ACC112 (cell line): ENCODE measurements around the gene ZNF256.

Source experiments
- H2AFZ ChIP-seq: fragments of 200-600 bp; sonication (generic); one replicate; pipeline ENCODE4 v1.6.0; 2017; ENCODE audit warnings: antibody characterized with exemption, low read length; ENCODE audit not compliant: unreplicated experiment
- H3K27ac ChIP-seq: fragments of 200-600 bp; sonication (generic); 2 replicates; pipeline ENCODE4 v1.5.1; 2014; ENCODE audit warnings: low read depth, mild to moderate bottlenecking, antibody characterized with exemption, low read length, moderate library complexity
- H3K27me3 ChIP-seq: fragments of 200-600 bp; sonication (generic); 2 replicates; pipeline ENCODE4 v1.6.1; 2014; ENCODE audit warnings: mild to moderate bottlenecking, antibody characterized with exemption, low read length, moderate library complexity, mixed read lengths; ENCODE audit not compliant: insufficient read depth
- H3K36me3 ChIP-seq: fragments of 200-600 bp; sonication (generic); 2 replicates; pipeline ENCODE4 v1.6.1; 2016; ENCODE audit warnings: mild to moderate bottlenecking, antibody characterized with exemption, low read length, moderate library complexity, mixed read lengths; ENCODE audit not compliant: insufficient read depth
- H3K4me1 ChIP-seq: fragments of 200-600 bp; sonication (generic); one replicate; pipeline ENCODE4 v1.6.1; 2016; ENCODE audit warnings: low read length, mixed read lengths; ENCODE audit not compliant: insufficient read depth, unreplicated experiment, control insufficient read depth
- H3K4me3 ChIP-seq: fragments of 200-600 bp; sonication (generic); 2 replicates; pipeline ENCODE4 v1.5.1; 2014; ENCODE audit warnings: mild to moderate bottlenecking, low read depth, low read length
- H3K79me2 ChIP-seq: fragments of 200-600 bp; sonication (generic); one replicate; pipeline ENCODE4 v1.6.0; 2016; ENCODE audit warnings: low read length; ENCODE audit not compliant: control insufficient read depth, unreplicated experiment, insufficient read depth

ZNF256 gene

DNA sequence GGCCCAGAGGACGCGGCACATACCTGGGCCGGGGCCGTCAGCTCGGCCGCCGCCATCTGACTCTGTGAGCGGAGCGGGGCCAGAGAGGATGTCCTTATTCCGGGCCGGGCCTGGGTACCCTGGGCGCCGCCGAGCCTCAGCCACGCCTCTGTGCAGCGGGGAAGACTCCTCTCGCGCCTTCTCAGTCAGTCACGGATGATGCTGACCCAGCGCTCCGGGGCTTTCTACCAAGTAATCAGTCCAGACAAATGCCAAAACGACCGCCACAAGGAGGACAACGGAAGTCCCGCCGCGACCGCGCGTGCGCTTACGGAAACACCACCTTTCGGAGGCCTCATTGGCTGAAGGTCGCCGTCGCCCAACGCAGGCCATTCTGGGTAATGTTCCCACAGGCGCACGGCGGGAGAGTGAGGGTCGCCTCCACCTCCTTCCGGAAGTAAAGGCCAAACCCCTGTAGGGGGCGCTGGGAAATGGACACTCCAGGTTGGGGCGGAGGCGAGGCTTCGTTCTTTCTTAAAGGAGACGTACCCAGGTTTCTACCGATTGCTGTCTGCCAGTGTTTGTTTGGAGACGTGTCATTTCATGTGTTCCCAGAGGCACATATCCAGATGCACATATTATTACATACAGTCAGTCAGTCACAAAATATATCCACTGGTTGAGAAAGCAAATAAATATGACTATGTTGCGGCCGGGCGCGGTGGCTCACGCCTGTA is at the start of gene ZNF256:
ZNF256 (minus strand) TSS at position 288 of the 716 bp plus-strand sequence; CDS start at position 56, 232 bp downstream.
- Histone ChIP-seq H3K27me3 (no peaks in the 10 kb centered on the region), H2AFZ (peak within 1 kb of the TSS; percentile 50), H3K4me1 (no peaks in the 10 kb centered on the region), H3K36me3 (peaks cover 16% of the 10 kb centered on the region), H3K79me2 (peaks cover 42% of the 10 kb centered on the region), H3K4me3 (peak within 1 kb of the TSS; percentile 89), H3K27ac (peak within 1 kb of the TSS; percentile 70)

DNA sequence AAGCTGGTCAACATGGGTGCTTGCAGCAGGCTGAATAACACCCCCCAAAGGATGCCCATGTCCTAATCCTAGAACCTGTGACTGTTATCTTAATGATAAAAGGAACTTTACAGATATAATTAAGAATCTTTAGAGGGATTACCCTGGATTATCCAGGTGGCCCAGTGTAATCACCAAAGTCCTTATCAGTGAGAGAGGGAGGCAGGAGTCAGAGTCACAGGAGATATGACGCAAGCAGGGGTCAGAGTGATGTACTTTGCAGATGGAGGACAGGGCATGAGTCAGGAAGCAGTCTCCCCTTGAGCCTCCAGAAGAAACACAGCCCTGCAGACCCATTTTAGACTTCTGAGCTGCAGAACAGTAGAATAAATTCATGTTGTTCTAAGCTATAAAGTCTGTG is 45.3 kb upstream of the ZNF256 start:
- Histone ChIP-seq H3K4me1 (no peaks in the 10 kb centered on the region), H3K4me3 (no peak overlapping the region), H3K36me3 (peaks cover 58% of the 10 kb centered on the region), H3K27me3 (no peaks in the 10 kb centered on the region), H3K79me2 (no peaks in the 10 kb centered on the region), H2AFZ (no peak overlapping the region), H3K27ac (no peak overlapping the region)

DNA sequence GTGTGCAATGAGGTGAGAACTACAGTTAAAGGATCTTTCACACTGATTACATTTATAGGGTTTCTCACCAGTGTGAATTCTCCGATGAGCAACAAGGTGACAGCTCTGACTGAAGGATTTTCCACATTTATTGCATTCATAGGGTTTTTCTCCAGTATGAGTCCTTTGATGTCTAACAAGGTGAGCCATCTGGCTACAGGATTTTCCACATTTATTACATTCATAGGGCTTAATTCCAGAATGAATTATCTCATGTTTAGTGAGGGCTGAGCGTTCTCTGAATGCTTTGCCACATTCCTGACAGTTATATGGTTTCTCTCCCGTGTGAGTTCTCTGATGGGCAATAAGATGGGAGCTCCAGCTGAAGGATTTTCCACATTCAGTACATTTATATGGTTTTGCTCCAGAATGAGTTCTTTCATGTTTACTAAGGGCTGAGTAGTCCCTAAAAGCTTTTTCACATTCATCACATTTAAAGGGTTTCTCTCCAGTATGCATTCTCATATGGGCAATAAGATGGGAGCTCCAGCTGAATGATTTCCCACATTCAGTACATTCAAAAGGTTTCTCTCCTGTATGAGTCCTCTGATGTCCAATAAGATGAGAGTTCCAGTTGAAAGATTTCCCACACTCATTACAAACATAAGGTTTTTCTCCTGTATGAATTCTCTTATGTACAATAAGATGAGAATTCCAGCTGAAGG is 31.2 kb upstream of the ZNF256 start:
- H3K4me3 ChIP-seq: no peak overlapping the region
- no peaks in the 10 kb centered on the region for H3K27me3 ChIP-seq
- H3K79me2 ChIP-seq: no peaks in the 10 kb centered on the region
- no peak overlapping the region for H3K27ac ChIP-seq
- peaks cover 68% of the 10 kb centered on the region for H3K36me3 ChIP-seq
- no peaks in the 10 kb centered on the region for H3K4me1 ChIP-seq
- no peak overlapping the region for H2AFZ ChIP-seq

DNA sequence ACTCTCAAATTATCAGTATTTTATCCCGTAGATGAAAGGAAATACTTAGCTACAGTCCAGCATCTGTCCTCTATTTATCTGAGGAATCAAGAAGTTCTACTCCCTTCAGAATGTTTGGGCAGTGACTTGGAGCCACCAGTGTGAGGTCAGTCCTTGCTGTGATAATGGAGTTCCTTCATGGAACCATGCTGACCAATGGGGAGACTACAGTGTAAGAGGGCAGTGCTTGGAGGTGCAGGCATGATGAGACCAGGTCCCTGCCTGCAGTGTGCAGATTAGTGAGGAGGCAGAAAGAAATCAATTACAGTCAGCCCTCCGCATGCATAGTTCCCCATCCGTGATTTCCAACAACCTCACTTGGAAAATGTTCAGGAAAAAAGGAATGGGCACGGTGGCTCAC is 26.9 kb upstream of the ZNF256 start, which contains the start of gene C19orf18:
C19orf18 (minus strand) TSS at position 101 of the 400 bp plus-strand sequence. CDS start 102 bp downstream, outside the sequence.
- H3K27ac ChIP-seq: no peak within 1 kb of the TSS
- H3K36me3 ChIP-seq: peaks cover 29% of the 10 kb centered on the region
- no peaks in the 10 kb centered on the region for H3K4me1 ChIP-seq
- H3K4me3 ChIP-seq: no peak within 1 kb of the TSS
- H3K27me3 ChIP-seq: no peaks in the 10 kb centered on the region
- H3K79me2 ChIP-seq: no peaks in the 10 kb centered on the region
- no peak within 1 kb of the TSS for H2AFZ ChIP-seq

DNA sequence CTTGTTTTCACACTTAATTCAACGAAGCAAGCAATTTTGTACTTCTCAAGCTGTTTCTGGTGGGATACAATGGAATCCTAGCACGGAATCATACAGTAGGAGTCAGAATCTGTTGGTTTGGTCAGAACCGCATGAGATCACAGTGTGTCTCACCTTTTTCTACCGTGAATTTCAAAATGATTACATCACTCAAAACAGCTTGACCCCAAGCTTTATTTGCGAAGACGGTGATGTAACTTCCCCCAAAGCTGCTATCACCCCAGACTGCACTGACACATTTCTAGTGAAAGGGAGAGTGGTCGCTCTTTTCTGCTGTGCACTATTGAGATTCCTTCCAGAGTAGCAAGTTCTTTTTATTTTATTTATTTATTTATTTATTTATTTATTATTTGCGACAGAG is 17.3 kb upstream of the ZNF256 start:
- Histone ChIP-seq H3K79me2 (no peaks in the 10 kb centered on the region), H3K4me3 (no peak overlapping the region), H3K4me1 (no peaks in the 10 kb centered on the region), H3K27me3 (no peaks in the 10 kb centered on the region), H3K27ac (no peak overlapping the region), H2AFZ (no peak overlapping the region), H3K36me3 (no peaks in the 10 kb centered on the region)

DNA sequence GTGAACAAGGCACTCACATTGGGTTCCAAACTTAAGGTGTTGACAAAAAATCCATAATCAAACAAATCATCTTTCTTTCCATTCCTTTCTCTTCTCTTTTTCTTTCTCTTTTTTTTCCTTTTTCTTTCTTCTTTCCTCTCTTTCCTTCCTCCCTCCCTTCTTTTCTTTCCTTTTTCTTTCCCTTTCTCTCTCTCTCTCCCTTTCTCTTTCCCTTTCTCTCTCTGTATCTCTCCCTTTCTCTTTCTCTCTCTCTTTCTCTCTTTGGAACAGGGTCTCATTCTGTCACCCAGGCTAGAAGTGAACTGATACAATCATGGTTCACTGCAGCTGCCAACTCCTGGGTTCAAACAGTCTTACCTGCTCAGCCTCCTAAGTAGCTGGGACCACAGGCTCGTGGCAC is 14.3 kb upstream of the ZNF256 start:
- Histone ChIP-seq H3K27me3 (no peaks in the 10 kb centered on the region), H3K27ac (no peak overlapping the region), H3K4me1 (no peaks in the 10 kb centered on the region), H3K36me3 (no peaks in the 10 kb centered on the region), H2AFZ (no peak overlapping the region), H3K79me2 (no peaks in the 10 kb centered on the region), H3K4me3 (no peak overlapping the region)

DNA sequence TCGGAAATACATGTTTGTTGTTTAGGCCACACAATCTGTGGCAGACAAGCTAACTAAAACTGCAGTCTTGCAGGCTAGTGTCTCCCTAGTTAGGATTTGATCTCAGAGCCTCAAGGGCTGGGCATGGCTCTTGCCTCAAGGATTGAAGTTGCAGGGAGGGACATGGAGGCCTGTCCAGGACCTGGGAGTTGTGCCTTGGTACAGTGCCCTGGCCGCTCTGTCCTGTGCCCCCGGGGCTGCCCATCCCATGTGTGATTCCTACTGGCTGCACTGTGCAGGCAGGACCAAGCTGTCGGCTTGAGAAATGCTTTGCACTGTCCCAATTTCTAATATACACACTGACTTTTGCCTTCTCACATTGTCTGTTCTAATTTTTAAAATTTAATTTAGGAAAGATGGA is 7.5 kb upstream of the ZNF256 start:
- H3K4me1 ChIP-seq: no peaks in the 10 kb centered on the region
- H3K79me2 ChIP-seq: no peaks in the 10 kb centered on the region
- H3K36me3 ChIP-seq: no peaks in the 10 kb centered on the region
- H2AFZ ChIP-seq: no peak overlapping the region
- H3K27ac ChIP-seq: no peak overlapping the region
- no peaks in the 10 kb centered on the region for H3K27me3 ChIP-seq
- H3K4me3 ChIP-seq: no peak overlapping the region

DNA sequence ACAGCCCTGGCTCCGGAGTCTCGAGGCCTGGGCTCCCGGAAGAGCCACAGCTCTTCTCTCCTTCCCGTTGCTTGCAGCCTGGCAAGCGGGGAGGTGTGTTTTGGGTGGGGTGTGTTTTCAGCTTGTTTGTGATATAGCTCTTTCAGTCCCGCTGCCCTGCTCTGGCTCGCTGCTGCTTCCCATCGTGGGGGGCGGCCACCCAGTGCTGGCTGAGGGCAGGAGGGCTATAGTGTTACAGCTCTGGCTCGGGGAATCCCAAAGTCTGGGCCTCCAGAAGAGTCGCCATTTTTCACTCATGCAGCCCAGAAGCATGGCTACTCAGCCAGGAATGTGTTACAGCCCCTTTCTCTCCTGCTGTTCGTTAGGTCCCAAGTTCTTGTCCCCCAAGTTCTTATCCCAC is 2.2 kb upstream of the ZNF256 start:
- H3K27me3 ChIP-seq: no peaks in the 10 kb centered on the region
- no peak overlapping the region for H3K4me3 ChIP-seq
- no peak overlapping the region for H2AFZ ChIP-seq
- no peaks in the 10 kb centered on the region for H3K36me3 ChIP-seq
- H3K79me2 ChIP-seq: peaks cover 26% of the 10 kb centered on the region
- no peaks in the 10 kb centered on the region for H3K4me1 ChIP-seq
- H3K27ac ChIP-seq: no peak overlapping the region

DNA sequence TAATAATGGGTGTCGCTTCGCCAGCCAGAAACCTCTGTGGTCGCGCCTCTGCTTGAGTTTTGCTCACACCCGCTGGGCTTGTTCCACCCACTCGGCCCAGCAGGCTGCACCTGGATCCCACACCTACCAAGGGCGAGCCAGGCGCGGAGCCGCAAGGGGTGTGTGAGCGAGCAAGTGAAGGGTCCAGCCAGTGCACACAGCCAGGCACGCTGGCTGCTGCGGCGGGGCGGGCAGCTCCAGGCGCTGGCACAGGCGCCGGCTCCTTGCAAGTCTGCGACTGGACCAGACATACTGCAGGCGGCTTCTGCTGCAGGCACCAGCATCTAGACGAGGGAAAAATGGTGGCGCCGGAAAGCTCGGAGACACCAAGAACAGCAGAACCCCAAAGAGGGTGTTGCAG is 1.8 kb upstream of the ZNF256 start:
- no peak overlapping the region for H3K27ac ChIP-seq
- H3K36me3 ChIP-seq: no peaks in the 10 kb centered on the region
- no peak overlapping the region for H3K4me3 ChIP-seq
- no peaks in the 10 kb centered on the region for H3K4me1 ChIP-seq
- H3K79me2 ChIP-seq: peaks cover 28% of the 10 kb centered on the region
- no peaks in the 10 kb centered on the region for H3K27me3 ChIP-seq
- H2AFZ ChIP-seq: no peak overlapping the region

DNA sequence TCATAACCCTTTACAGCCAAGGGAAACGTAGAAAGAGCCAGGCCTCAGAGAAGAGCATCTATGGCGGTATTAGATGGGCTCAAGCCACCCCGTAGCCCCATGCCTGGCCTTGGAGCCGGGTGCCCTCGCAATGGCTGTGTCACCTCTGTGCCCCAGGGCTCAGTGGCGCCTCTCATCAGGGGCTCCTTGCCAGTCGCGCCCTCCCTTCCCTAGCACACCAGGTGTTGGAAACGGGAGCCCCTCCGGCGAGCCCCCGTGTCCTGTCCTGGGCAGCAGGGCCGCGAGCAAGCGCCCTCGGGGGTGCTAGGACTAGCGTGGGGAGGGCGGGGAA is 453 bp downstream of the ZNF256 start:
- Histone ChIP-seq H3K4me1 (no peaks in the 10 kb centered on the region), H3K4me3 (peak overlapping the region; percentile 89), H3K79me2 (peaks cover 44% of the 10 kb centered on the region), H3K27ac (peak overlapping the region; percentile 70; the same call in 1 of the 2 replicates), H3K27me3 (no peaks in the 10 kb centered on the region), H3K36me3 (peaks cover 21% of the 10 kb centered on the region), H2AFZ (peak overlapping the region; percentile 32)

DNA sequence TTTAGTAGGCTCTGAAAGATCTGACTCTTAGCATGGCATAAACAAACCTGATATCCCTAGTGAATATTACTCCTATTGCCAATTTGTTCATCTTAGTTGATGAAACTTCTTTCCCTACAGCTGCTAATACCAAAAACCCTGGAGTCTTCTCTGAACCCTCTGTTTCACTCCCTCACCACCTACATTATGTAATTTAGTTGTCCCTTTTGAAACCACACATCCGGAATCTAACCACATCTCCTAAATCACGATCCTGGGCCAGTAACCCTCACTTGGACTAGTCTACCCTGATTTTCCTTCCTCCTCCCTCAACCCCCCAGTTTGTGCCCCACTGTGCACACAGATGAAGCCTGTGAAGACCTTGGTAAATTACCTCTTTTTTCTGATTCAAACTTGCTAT is 1.2 kb downstream of the ZNF256 start:
- H3K27ac ChIP-seq: no peak overlapping the region
- H2AFZ ChIP-seq: no peak overlapping the region
- H3K4me3 ChIP-seq: peak overlapping the region; percentile 89
- peaks cover 29% of the 10 kb centered on the region for H3K36me3 ChIP-seq
- no peaks in the 10 kb centered on the region for H3K27me3 ChIP-seq
- no peaks in the 10 kb centered on the region for H3K4me1 ChIP-seq
- peaks cover 44% of the 10 kb centered on the region for H3K79me2 ChIP-seq
